IPS-18a (cell line): Measurements from ENCODE around the gene IL1A.

Experiments
- H3K27ac ChIP-seq: one replicate; pipeline ENCODE4 v1.5.1; 2013; ENCODE audit warnings: low read length
- H3K27me3 ChIP-seq: one replicate; pipeline ENCODE4 v1.6.1; 2013; ENCODE audit warnings: mild to moderate bottlenecking, low read length; ENCODE audit not compliant: control insufficient read depth, insufficient read depth
- H3K36me3 ChIP-seq: one replicate; pipeline ENCODE4 v1.6.1; 2013; ENCODE audit warnings: low read depth, low read length; ENCODE audit not compliant: control insufficient read depth
- H3K4me1 ChIP-seq: one replicate; pipeline ENCODE4 v1.6.1; 2013; ENCODE audit warnings: low read depth, low read length; ENCODE audit not compliant: control insufficient read depth
- H3K4me3 ChIP-seq: one replicate; pipeline ENCODE4 v1.5.1; 2013; ENCODE audit warnings: low read length
- H3K9ac ChIP-seq: one replicate; pipeline ENCODE4 v1.6.1; 2013; ENCODE audit warnings: mild to moderate bottlenecking, low read length, moderate library complexity
- H3K9me3 ChIP-seq: one replicate; pipeline ENCODE4 v1.6.1; 2013; ENCODE audit warnings: low read depth, low read length; ENCODE audit not compliant: control insufficient read depth

IL1A gene

DNA sequence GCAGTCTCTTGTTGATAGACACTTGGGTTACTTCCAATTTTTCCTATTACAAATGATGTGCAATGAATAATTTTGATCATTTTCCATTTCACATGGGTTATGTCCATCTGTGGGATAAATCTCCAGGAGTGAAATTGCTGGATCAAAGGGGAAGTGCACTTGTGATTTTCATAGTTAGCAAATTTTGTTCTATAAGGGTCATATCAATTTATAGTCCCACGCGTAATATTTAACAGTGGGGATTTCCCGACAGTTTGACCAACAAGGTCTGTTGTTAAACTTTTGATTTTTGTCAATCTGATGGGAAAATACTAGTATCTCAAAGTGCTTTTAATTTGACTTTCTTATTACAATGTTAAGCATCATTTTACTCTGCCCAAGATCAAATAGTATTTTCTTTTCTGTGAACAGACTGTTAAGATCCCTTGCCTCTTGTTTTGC lies 44.0 kb upstream of the IL1A start:
- no peaks in the 10 kb centered on the region for H3K9me3 ChIP-seq
- H3K4me3 ChIP-seq: no peak overlapping the region
- H3K36me3 ChIP-seq: no peaks in the 10 kb centered on the region
- H3K9ac ChIP-seq: no peak overlapping the region
- no peaks in the 10 kb centered on the region for H3K4me1 ChIP-seq
- H3K27ac ChIP-seq: no peak overlapping the region
- no peaks in the 10 kb centered on the region for H3K27me3 ChIP-seq

DNA sequence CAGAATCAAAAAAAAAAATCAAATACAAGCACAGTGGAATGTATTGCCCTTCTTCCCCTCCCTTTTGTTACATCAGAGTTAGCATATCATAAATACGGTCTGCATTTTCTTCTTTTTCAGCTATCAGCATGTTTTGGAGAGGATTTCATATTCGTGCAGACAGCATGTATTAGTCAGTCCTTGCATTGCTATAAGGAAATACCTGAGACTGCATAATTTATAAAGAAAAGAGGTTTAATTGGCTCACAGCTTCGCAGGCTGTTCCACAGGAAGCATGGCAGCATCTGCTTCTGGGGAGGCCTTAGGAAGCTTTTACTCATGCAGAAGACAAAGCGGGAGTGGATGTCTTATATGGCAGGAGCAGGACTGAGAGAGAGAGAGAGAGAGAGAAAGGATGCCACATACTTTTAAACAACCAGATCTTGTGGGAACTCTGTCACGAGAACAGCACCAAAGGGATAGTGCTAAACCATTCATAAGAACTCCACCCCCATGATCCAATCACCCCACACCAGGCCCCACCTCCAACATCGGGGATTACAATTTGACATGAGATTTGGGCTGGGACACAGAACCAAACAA lies 43.4 kb upstream of the IL1A start:
- no peaks in the 10 kb centered on the region for H3K36me3 ChIP-seq
- no peaks in the 10 kb centered on the region for H3K27me3 ChIP-seq
- no peak overlapping the region for H3K27ac ChIP-seq
- H3K9ac ChIP-seq: no peak overlapping the region
- H3K4me3 ChIP-seq: no peak overlapping the region
- H3K9me3 ChIP-seq: no peaks in the 10 kb centered on the region
- H3K4me1 ChIP-seq: no peaks in the 10 kb centered on the region

DNA sequence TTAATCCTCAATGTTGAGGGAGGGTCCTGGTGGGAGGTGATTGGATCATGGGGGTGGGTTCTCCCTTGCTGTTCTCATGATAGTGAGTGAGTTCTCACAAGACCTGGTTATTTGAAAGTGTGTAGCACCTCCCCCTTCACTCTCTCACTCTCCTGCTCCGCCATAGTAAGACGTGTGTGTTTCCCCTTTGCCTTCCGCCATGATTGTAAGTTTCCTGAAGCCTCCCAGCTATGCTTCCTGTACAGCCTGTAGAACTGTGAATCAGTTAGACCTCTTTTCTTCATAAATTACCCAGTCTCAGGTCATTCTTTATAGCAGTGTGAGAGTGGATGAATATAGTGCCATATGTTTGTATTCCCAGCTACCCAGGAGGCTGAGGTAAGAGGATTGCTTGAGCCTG lies 42.7 kb upstream of the IL1A start:
- Histone ChIP-seq H3K27me3 (no peaks in the 10 kb centered on the region), H3K36me3 (no peaks in the 10 kb centered on the region), H3K4me3 (no peak overlapping the region), H3K27ac (no peak overlapping the region), H3K9ac (no peak overlapping the region), H3K4me1 (no peaks in the 10 kb centered on the region), H3K9me3 (no peaks in the 10 kb centered on the region)

DNA sequence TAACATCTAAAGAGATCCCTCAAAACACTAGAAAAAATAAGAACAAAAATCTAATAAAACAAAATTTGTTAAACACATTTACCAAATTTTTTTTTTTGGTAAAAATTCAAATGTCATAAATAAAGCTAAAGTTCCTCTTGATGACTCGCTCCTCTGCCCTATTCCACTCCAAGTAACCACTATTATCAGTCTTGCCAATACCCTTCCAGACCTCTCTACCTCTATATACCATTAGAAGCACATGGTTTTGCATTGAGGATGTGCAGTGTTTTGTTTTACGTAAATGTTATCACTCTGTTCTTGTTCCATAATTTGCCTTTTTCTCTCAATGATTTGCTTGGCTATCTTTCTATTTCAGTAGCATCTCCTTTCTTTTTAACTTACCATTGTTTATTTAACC lies 41.4 kb upstream of the IL1A start:
- no peak overlapping the region for H3K27ac ChIP-seq
- no peaks in the 10 kb centered on the region for H3K9me3 ChIP-seq
- H3K36me3 ChIP-seq: no peaks in the 10 kb centered on the region
- H3K27me3 ChIP-seq: no peaks in the 10 kb centered on the region
- no peak overlapping the region for H3K9ac ChIP-seq
- H3K4me1 ChIP-seq: peaks cover 6% of the 10 kb centered on the region
- no peak overlapping the region for H3K4me3 ChIP-seq

DNA sequence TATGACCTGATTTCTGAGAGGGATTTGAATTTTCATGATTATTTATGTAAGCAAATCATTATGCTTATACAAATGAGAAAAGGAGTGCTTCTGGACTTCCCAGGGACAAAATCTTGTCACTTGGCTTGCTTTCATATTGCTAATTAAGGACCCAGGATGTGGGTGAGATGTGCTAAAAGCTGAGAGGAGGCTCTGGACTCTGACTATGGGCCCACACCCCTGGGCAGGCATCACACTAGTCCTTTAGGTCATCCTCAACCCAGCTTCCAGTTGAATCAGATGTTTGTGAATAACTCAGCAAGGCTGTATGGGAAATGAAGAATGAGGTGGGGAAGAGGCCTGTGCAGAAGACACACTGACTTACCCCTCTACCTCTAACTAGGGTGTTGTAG lies 40.4 kb upstream of the IL1A start:
- no peak overlapping the region for H3K9ac ChIP-seq

DNA sequence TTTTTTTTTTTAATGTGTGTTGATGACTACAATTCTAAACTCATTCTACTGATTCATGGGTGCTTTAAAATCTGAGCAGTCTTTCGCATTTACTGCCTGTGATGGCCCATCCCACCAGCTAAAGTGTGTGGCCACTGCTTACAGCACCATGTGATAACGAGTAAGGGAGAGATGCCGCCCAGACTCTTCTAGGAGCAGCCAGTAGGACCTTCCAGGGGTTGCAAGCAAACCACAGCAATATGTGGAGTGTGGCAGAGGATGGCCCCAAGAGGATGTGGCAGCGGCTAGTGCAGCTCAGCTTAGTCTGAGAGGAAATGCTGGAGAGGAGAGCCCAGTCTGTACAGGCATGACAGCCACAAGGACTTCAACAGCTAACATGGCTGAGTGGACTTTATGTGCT lies 37.4 kb upstream of the IL1A start:
- Histone ChIP-seq H3K4me1 (peaks cover 12% of the 10 kb centered on the region), H3K36me3 (no peaks in the 10 kb centered on the region)

More for the DNA sequence above, 40.4 kb upstream of the IL1A start:
- Histone ChIP-seq H3K9me3 (no peaks in the 10 kb centered on the region), H3K4me1 (peaks cover 6% of the 10 kb centered on the region), H3K27me3 (no peaks in the 10 kb centered on the region), H3K36me3 (no peaks in the 10 kb centered on the region), H3K27ac (no peak overlapping the region), H3K4me3 (no peak overlapping the region)

DNA sequence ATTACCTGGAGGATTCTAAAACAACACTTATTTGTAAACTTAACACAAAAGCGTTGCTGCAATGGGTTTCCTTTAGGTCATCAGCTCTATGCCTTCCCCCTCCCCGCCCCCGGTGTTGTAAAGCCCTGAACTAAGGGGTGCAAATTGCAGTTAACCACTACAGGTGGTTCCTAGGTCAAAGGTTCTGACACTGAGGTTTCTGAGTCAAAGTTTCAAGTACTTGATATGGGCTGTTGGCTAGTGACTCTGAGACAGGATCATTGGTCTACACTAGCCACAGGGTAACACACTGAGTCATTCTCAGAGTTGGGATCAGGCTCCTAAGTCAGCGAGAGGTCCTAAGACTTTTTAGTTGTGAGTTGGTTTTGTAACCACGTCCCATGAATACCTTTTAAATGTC lies 36.8 kb upstream of the IL1A start:
- no peak overlapping the region for H3K9ac ChIP-seq
- no peaks in the 10 kb centered on the region for H3K9me3 ChIP-seq
- H3K36me3 ChIP-seq: no peaks in the 10 kb centered on the region
- no peak overlapping the region for H3K27ac ChIP-seq
- H3K4me3 ChIP-seq: no peak overlapping the region
- H3K4me1 ChIP-seq: peaks cover 12% of the 10 kb centered on the region
- H3K27me3 ChIP-seq: no peaks in the 10 kb centered on the region

More for the DNA sequence above, 37.4 kb upstream of the IL1A start:
- Histone ChIP-seq H3K27ac (no peak overlapping the region), H3K27me3 (no peaks in the 10 kb centered on the region), H3K9ac (no peak overlapping the region), H3K9me3 (no peaks in the 10 kb centered on the region), H3K4me3 (no peak overlapping the region)

DNA sequence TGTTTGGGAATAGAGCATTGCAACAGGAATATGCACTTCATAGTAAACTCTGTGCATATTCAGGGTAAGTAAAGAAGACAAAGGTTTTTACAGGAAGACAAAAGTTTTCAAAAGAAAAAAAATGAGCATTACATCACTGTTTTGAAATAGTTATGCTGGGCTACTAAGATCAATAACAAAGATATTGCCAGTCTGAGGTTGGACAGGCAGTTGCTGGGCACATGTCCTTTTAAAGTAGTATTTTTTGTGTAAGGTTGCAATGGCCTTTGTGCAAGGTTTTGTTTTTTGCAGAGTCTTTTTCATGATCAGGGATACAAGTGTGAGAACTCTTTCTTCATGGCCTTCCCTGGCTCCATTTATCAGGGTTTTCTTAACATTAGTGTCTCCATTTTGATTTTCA lies 36.0 kb upstream of the IL1A start:
- peaks cover 12% of the 10 kb centered on the region for H3K4me1 ChIP-seq
- no peak overlapping the region for H3K27ac ChIP-seq
- no peaks in the 10 kb centered on the region for H3K36me3 ChIP-seq
- no peak overlapping the region for H3K4me3 ChIP-seq
- no peaks in the 10 kb centered on the region for H3K9me3 ChIP-seq
- H3K9ac ChIP-seq: no peak overlapping the region
- no peaks in the 10 kb centered on the region for H3K27me3 ChIP-seq

DNA sequence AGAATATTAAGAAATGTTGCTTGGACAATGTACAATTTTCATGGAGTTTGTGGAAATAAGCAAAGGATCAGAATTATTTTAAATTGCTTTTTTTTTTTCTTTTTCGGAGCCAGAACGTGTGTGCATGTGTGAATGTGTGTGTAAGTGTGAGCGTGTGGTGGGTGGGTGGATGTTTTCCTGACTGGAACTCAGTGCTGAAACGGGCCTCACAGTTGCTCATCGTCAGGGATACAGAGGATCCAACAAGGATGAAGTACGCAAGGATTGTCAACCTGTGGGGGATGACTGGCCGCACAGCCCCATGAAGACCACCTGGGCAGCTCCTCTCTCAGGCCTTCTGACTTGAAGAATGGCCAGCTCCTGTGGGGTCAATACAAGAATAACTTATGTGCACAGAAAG lies 34.8 kb upstream of the IL1A start:
- Histone ChIP-seq H3K9ac (no peak overlapping the region), H3K4me1 (peaks cover 17% of the 10 kb centered on the region), H3K9me3 (no peaks in the 10 kb centered on the region), H3K27me3 (no peaks in the 10 kb centered on the region), H3K27ac (no peak overlapping the region), H3K4me3 (no peak overlapping the region), H3K36me3 (no peaks in the 10 kb centered on the region)

DNA sequence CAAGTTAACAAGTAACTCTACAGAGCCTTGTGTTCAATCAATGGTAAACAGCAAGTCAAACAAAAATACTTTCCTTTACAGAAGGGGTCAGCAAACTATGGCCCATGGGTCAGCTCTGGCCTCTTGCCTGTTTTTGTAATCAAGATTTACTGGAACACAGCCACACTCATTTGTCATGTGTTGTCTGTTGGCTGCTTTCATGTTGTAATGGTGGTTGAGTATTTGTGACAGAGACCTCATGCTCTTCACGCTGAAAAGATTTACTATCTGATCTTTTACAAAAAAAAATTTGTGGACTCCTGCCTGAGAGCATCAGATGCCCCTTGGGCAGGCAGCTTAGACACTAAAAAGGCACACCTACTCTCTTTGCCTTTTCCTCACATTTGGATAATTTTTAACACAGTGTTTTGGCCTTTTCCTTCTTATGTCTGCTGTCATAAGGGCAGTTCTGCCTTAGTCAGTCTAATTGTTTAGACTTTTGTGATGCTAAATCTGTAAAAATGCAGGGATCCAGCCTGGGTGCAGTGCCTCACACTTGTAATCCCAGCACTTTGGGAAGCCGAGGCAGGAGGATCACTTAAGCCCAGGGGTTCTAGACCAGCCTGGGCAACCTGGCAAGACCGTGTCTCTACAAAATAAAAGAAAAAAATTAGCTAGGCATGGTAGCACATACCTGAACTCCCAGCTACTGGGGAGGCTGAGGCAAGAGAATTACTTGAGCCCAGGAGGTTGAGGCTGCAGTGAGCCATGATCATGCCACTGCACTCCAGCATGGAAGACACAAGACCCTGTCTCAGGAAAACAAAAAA lies 34.0 kb upstream of the IL1A start:
- Histone ChIP-seq H3K9ac (no peak overlapping the region), H3K36me3 (no peaks in the 10 kb centered on the region), H3K4me3 (no peak overlapping the region), H3K4me1 (peaks cover 23% of the 10 kb centered on the region), H3K9me3 (no peaks in the 10 kb centered on the region), H3K27ac (no peak overlapping the region), H3K27me3 (no peaks in the 10 kb centered on the region)

DNA sequence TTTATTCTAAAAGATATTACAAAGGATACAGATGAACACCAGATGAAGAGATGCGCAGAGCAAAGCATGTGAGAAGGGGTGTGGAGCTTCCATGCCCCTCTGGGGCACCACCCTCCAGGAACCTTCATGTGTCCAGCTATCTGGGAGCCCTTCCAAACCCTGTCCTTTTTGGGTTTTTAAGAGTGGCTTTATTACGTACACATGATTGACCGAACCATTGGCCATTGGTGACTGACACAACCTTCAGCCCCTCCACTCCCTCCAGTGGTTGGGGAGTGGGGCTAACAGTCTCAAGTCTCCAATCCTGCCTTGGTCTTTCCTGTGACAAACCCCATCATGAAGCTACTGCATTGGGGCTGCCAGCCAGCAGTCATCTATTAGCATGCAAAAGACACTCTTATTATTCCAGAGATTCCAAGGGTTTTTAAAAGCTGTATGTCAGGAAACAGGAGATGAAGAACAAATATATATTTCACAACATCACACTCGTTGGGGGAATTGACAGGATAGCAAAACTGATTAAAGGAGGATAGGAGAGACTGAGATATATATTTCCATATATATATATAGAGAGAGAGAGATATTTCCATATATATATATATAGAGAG lies 32.9 kb upstream of the IL1A start:
- Histone ChIP-seq H3K9ac (no peak overlapping the region), H3K36me3 (no peaks in the 10 kb centered on the region)

DNA sequence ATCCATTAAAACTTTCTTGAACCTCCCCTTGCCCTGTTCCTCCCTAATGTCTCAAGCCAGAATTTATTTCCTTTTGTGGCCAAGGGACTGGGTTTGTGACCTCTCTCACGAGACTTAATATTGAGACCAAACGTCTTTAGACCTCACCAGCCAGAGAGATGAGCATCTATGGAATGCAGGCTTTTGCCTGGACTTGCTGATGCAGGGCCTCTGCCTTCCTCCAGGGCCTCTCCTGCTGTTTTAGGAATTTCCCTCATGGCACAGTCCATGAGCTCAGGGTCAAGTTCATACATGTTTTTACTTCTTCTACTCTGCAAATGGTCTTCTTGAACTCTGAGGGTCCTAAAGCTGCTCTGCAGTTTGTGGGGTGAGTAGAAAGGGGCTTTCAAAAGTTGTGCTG lies 30.0 kb upstream of the IL1A start:
- no peak overlapping the region for H3K27ac ChIP-seq

More for the DNA sequence above, 32.9 kb upstream of the IL1A start:
- H3K4me1 ChIP-seq: peaks cover 28% of the 10 kb centered on the region
- H3K27me3 ChIP-seq: no peaks in the 10 kb centered on the region
- no peak overlapping the region for H3K27ac ChIP-seq
- H3K9me3 ChIP-seq: no peaks in the 10 kb centered on the region
- no peak overlapping the region for H3K4me3 ChIP-seq

More for the DNA sequence above, 30.0 kb upstream of the IL1A start:
- H3K36me3 ChIP-seq: no peaks in the 10 kb centered on the region
- H3K4me1 ChIP-seq: peaks cover 25% of the 10 kb centered on the region
- no peak overlapping the region for H3K4me3 ChIP-seq
- no peaks in the 10 kb centered on the region for H3K9me3 ChIP-seq
- H3K9ac ChIP-seq: no peak overlapping the region
- H3K27me3 ChIP-seq: no peaks in the 10 kb centered on the region
